ENCODE data around the gene IRX4. TPM values are rescaled to one million over a fixed set of nuclear protein-coding genes. Genes with fewer than 3 reads are reported as not detected.

Gene IRX4
- polyA plus RNA-seq, 1 of the 3 experiments (the other 2 are of a cell fraction): not detected

DNA sequence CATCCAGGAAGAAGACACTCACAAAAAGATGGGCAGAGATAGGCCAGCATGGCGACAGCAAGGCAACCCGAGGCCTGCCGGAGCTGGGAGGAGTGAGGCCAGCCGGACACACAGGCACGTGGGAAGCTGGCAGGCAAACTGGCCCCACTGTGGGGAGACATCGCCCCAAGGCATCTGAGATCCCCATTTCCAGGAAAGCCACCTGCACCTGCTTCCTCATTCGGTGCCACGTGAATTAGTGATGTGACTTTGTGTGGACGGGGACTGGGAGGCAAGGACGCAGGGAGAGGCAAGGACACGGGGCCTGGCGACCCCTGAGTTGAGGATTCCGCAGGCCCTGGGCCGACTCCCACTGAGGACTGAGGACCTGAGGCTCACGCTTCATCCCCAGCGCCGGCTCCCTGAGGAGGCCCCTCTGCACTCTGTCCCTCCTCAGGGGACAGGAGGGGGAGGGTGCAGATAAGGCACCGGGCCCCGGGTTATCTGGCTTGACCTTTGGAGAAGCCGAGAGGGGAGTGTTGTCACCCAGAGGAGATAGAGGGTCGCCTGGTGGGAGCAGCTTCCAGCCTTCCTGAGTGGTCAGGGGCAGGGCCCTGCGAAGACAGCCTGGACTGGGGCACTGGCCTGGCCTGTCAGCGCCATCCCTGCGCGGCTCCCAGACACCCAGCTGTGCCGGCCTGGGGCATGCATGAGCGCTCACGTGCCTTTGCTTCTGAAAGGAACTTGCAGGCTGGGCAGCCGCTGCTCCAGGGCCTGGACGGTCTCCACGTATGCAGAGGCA lies 41.8 kb downstream of the IRX4 start:
- H4K20me1 ChIP-seq (ENCODE audit: insufficient read depth): no peaks in the 10 kb centered on the region
- H3K9me2 ChIP-seq: no peaks in the 10 kb centered on the region
- peaks cover 67% of the 10 kb centered on the region for H3K27me3 ChIP-seq (ENCODE audit: insufficient read depth)
- CTCF ChIA-PET: no interaction called here
- no peak overlapping the region for H3K27ac ChIP-seq (ENCODE audit: low read depth in 2 of 2, low read length in 1 of 2)
- H3K4me2 ChIP-seq: no peak overlapping the region
- no peaks in the 10 kb centered on the region for H3K4me1 ChIP-seq (ENCODE audit: control insufficient read depth in 1 of 2, insufficient read depth in 2 of 2, low read depth in 1 of 2, low read length in 1 of 2)
- H3K9me3 ChIP-seq: no peaks in the 10 kb centered on the region
- 40% methylated on average over 24 of the region's 31 CpGs for WGBS (ENCODE audit: low lambda C conversion rate)
- H3K9ac ChIP-seq: no peak overlapping the region
- peaks cover 7% of the 10 kb centered on the region for H3F3A ChIP-seq (replicated peaks; ENCODE audit: insufficient read depth)
- H2AFZ ChIP-seq (ENCODE audit: low read depth): no peak overlapping the region
- H3K36me3 ChIP-seq (replicated peaks in 1 of 2; ENCODE audit: control insufficient read depth in 1 of 2, insufficient read depth in 2 of 2, low read length in 1 of 2): no peaks in the 10 kb centered on the region
- TF ChIP-seq, protein P1, sequence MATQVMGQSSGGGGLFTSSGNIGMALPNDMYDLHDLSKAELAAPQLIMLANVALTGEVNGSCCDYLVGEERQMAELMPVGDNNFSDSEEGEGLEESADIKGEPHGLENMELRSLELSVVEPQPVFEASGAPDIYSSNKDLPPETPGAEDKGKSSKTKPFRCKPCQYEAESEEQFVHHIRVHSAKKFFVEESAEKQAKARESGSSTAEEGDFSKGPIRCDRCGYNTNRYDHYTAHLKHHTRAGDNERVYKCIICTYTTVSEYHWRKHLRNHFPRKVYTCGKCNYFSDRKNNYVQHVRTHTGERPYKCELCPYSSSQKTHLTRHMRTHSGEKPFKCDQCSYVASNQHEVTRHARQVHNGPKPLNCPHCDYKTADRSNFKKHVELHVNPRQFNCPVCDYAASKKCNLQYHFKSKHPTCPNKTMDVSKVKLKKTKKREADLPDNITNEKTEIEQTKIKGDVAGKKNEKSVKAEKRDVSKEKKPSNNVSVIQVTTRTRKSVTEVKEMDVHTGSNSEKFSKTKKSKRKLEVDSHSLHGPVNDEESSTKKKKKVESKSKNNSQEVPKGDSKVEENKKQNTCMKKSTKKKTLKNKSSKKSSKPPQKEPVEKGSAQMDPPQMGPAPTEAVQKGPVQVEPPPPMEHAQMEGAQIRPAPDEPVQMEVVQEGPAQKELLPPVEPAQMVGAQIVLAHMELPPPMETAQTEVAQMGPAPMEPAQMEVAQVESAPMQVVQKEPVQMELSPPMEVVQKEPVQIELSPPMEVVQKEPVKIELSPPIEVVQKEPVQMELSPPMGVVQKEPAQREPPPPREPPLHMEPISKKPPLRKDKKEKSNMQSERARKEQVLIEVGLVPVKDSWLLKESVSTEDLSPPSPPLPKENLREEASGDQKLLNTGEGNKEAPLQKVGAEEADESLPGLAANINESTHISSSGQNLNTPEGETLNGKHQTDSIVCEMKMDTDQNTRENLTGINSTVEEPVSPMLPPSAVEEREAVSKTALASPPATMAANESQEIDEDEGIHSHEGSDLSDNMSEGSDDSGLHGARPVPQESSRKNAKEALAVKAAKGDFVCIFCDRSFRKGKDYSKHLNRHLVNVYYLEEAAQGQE (IDR thresholded peaks at IDR 0.05; ENCODE audit: low read depth, low read length): no peak
- TF ChIP-seq SMC3 (IDR thresholded peaks at IDR 0.05; ENCODE audit: low read depth, low read length) (no peak), GATA2 (CRISPR knock-in tag; IDR thresholded peaks at IDR 0.05) (no peak), FOXJ3 (CRISPR knock-in tag; IDR thresholded peaks at IDR 0.05) (no peak), MXI1 (IDR thresholded peaks at IDR 0.05; ENCODE audit: low read depth, low read length) (0 out of 2 replicates have a peak, but pooled peaks have one; percentile 40), EP300 (IDR thresholded peaks at IDR 0.05; ENCODE audit: borderline replicate concordance in 1 of 2, low read depth in 1 of 2, low read length in 1 of 2) (no peak), TCF12 (IDR thresholded peaks at IDR 0.05) (no peak)
- TF ChIP-seq, protein P2, sequence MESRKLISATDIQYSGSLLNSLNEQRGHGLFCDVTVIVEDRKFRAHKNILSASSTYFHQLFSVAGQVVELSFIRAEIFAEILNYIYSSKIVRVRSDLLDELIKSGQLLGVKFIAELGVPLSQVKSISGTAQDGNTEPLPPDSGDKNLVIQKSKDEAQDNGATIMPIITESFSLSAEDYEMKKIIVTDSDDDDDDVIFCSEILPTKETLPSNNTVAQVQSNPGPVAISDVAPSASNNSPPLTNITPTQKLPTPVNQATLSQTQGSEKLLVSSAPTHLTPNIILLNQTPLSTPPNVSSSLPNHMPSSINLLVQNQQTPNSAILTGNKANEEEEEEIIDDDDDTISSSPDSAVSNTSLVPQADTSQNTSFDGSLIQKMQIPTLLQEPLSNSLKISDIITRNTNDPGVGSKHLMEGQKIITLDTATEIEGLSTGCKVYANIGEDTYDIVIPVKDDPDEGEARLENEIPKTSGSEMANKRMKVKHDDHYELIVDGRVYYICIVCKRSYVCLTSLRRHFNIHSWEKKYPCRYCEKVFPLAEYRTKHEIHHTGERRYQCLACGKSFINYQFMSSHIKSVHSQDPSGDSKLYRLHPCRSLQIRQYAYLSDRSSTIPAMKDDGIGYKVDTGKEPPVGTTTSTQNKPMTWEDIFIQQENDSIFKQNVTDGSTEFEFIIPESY (IDR thresholded peaks at IDR 0.05; ENCODE audit: borderline replicate concordance, low read depth): no peak
- peak; percentile 55 for DNase-seq
- POLR2A ChIA-PET: no interaction called here
- no peak overlapping the region for H3K4me3 ChIP-seq (ENCODE audit: low read depth in 2 of 2, low read length in 1 of 2)
- H3K79me2 ChIP-seq (ENCODE audit: insufficient read depth): no peaks in the 10 kb centered on the region

DNA sequence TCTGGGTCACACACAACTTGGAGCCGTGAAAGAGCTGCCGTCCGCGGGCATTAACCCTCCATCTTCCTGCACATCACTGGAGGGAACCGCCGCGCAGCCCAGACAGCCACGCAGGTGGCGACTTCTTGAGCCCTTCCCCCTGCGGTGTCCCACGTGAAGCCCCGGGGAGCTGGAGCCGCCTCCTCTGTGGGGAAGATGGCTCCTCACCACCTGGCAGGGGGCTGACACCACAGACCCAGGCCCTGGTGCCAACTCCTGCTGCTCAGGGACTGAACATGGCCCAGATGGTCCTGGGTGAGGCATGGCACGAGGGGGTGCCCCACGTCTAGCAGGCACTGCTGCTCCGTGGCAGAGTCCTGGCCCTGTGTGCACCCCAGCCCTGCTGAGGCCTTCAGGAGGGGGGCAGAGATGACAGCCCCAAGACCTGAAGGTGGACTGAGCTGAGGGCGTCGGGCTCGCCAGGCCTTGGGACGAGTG lies 42.6 kb downstream of the IRX4 start:
- H2AFZ ChIP-seq (ENCODE audit: low read depth): no peak overlapping the region
- H3K9me2 ChIP-seq: no peaks in the 10 kb centered on the region
- no peaks in the 10 kb centered on the region for H3K9me3 ChIP-seq
- no peaks in the 10 kb centered on the region for H3K36me3 ChIP-seq (replicated peaks in 1 of 2; ENCODE audit: control insufficient read depth in 1 of 2, insufficient read depth in 2 of 2, low read length in 1 of 2)
- no peak overlapping the region for H3K9ac ChIP-seq
- peaks cover under 1% of the 10 kb centered on the region for H3F3A ChIP-seq (replicated peaks; ENCODE audit: insufficient read depth)
- H4K20me1 ChIP-seq (ENCODE audit: insufficient read depth): no peaks in the 10 kb centered on the region
- no peaks in the 10 kb centered on the region for H3K4me1 ChIP-seq (ENCODE audit: control insufficient read depth in 1 of 2, insufficient read depth in 2 of 2, low read depth in 1 of 2, low read length in 1 of 2)
- DNase-seq: no peak
- H3K79me2 ChIP-seq (ENCODE audit: insufficient read depth): no peaks in the 10 kb centered on the region
- H3K4me3 ChIP-seq (ENCODE audit: low read depth in 2 of 2, low read length in 1 of 2): no peak overlapping the region
- H3K4me2 ChIP-seq: no peak overlapping the region
- peaks cover 75% of the 10 kb centered on the region for H3K27me3 ChIP-seq (ENCODE audit: insufficient read depth)
- no peak overlapping the region for H3K27ac ChIP-seq (ENCODE audit: low read depth in 2 of 2, low read length in 1 of 2)
- ChIA-PET POLR2A (no interaction called here), CTCF (no interaction called here)
- WGBS (ENCODE audit: low lambda C conversion rate): 54% methylated on average over 20 of the region's 20 CpGs
- TF ChIP-seq MXI1 (IDR thresholded peaks at IDR 0.05; ENCODE audit: low read depth, low read length): no peak
- no peak for TF ChIP-seq RXRA (IDR thresholded peaks at IDR 0.05; ENCODE audit: borderline replicate concordance, low read depth)
- TF ChIP-seq YY1 (IDR thresholded peaks at IDR 0.05; ENCODE audit: low read depth): no peak
- no peak for TF ChIP-seq CHD2 (IDR thresholded peaks at IDR 0.05; ENCODE audit: low read length, partially characterized antibody)
- TF ChIP-seq SMC3 (IDR thresholded peaks at IDR 0.05; ENCODE audit: low read depth, low read length): no peak
- no peak for TF ChIP-seq EZH2phosphoT487 (IDR thresholded peaks at IDR 0.05; ENCODE audit: borderline replicate concordance, low read depth)
- TF ChIP-seq, protein P1 (IDR thresholded peaks at IDR 0.05; ENCODE audit: low read depth, low read length): no peak
- no peak for TF ChIP-seq RCOR1 (IDR thresholded peaks at IDR 0.05; ENCODE audit: low read length)
- no peak for TF ChIP-seq TAF1 (IDR thresholded peaks at IDR 0.05; ENCODE audit: borderline replicate concordance, low read depth, low read length)
- no peak for TF ChIP-seq RFX5 (IDR thresholded peaks at IDR 0.05; ENCODE audit: low read length)
- no peak for TF ChIP-seq TCF12 (IDR thresholded peaks at IDR 0.05)
- TF ChIP-seq SIN3A (IDR thresholded peaks at IDR 0.05; ENCODE audit: borderline replicate concordance, low read depth, low read length): no peak

All from SK-N-SH (cell line).